GM04504 (cell line): Measurements from ENCODE around the gene ETS2.

ENCODE experiments used
- DNase-seq: peaks from one replicate; pipeline ENCODE4 v3.0.0-alpha.2; 2012; ENCODE audit warnings: low read depth

The ETS2 gene

GRCh38 chr21:38805328-38806152, at the start of gene ETS2:
ETS2 (plus strand) TSS chr21:38805929; CDS start chr21:38810035, 4,106 bp downstream.
- peak; percentile 74 for DNase-seq

GRCh38 chr21:38756746-38757145, 49.0 kb upstream of the ETS2 start:
- DNase-seq, result peak; percentile 69

- DNase-seq, result no peak
These were observed 47.1 kb upstream of the ETS2 start for GRCh38 chr21:38758501-38759214.

- no peak for DNase-seq
These were observed 46.3 kb upstream of the ETS2 start for GRCh38 chr21:38759413-38759812.

- no peak for DNase-seq
These were observed 45.5 kb upstream of the ETS2 start for GRCh38 chr21:38760017-38760761.

- no peak for DNase-seq
These were observed 45.0 kb upstream of the ETS2 start for GRCh38 chr21:38760762-38761155.

GRCh38 chr21:38761531-38761930, 44.2 kb upstream of the ETS2 start:
- DNase-seq, result no peak

- no peak for DNase-seq
These were observed 40.7 kb upstream of the ETS2 start for GRCh38 chr21:38765056-38765455.

GRCh38 chr21:38766987-38767722, 38.6 kb upstream of the ETS2 start:
- DNase-seq, result no peak

GRCh38 chr21:38768471-38769063, 37.2 kb upstream of the ETS2 start:
- DNase-seq, result no peak

GRCh38 chr21:38769191-38769780, 36.4 kb upstream of the ETS2 start:
- DNase-seq, result no peak

GRCh38 chr21:38770660-38771059, 35.1 kb upstream of the ETS2 start:
- no peak for DNase-seq

GRCh38 chr21:38771536-38771935, 34.2 kb upstream of the ETS2 start:
- no peak for DNase-seq

- no peak for DNase-seq
These were observed 33.1 kb upstream of the ETS2 start for GRCh38 chr21:38772646-38773045.

GRCh38 chr21:38773099-38774061, 32.3 kb upstream of the ETS2 start:
- DNase-seq, result peak; percentile 90

- DNase-seq, result no peak
These were observed 31.6 kb upstream of the ETS2 start for GRCh38 chr21:38774152-38774551.

- no peak for DNase-seq
These were observed 31.0 kb upstream of the ETS2 start for GRCh38 chr21:38774586-38775285.

GRCh38 chr21:38775733-38776132, 30.0 kb upstream of the ETS2 start:
- DNase-seq, result no peak

- DNase-seq, result no peak
These were observed 28.7 kb upstream of the ETS2 start for GRCh38 chr21:38777015-38777414.
